HepG2 (cell line): ENCODE data around the gene FGF1. TPM values are rescaled to one million over a fixed set of nuclear protein-coding genes. Genes with fewer than 3 reads are reported as not detected.

Experiments used
- ATAC-seq: fragments of 200-7000 bp; cut with Tn5 transposase; 3 replicates; pipeline ENCODE4 v1.9.1; 2020; ENCODE audit warnings: mild to moderate bottlenecking, moderate library complexity
- BruUV-seq: library from RNA; stranded (reverse); fragments of 400-500 nt; replicated peaks from 2 replicates; lab custom pipeline; 2021; lab: Mats Ljungman, UMichigan
- CTCF ChIA-PET: fragments of 300-600 bp; formaldehyde crosslinking; extraction: SDS; loops from one replicate; lab custom pipeline; 2021; ENCODE audit warnings: low total read pairs, inconsistent platforms, low intra/inter-chr PET ratio; lab: Yijun Ruan, JAX
- POLR2A ChIA-PET: fragments of 350-600 bp; sonication (Branson Sonifier 250); formaldehyde crosslinking; loops from one replicate; lab custom pipeline; 2020; ENCODE audit warnings: antibody characterized with exemption, inconsistent platforms; lab: Yijun Ruan, JAX
- DNase-seq: peaks from one replicate; pipeline ENCODE4 v3.0.0-alpha.2; 2015; ENCODE audit warnings: low spot score
- FAIRE-seq: peaks from 3 replicates; lab custom pipeline; 2011; peaks lifted over from hg19 to GRCh38; lab: Jason Lieb, UNC
- H2AFZ ChIP-seq: one replicate; pipeline ENCODE4 v1.6.1; 2011; ENCODE audit warnings: low read length, inconsistent platforms
- H3K27ac ChIP-seq: fragments of 300-600 bp; 3 replicates; pipeline ENCODE4 v1.8.0; 2011; ENCODE audit warnings: mixed run types, mild to moderate bottlenecking, mixed read lengths, low read length, inconsistent platforms; ENCODE audit not compliant: insufficient read depth; ENCODE audit errors: extremely low read length
- H3K27me3 ChIP-seq, 2 experiments: fragments of 200-600 bp in 1 of 2; 2 replicates in 1 of 2; 3 replicates in 1 of 2; pipeline versions ENCODE4 v1.6.0 to v1.8.0; 2011; ENCODE audit warnings: low read length in 2 of 2, mild to moderate bottlenecking in 2 of 2, moderate library complexity in 2 of 2, inconsistent platforms in 1 of 2; ENCODE audit not compliant: insufficient read depth in 2 of 2, control insufficient read depth in 1 of 2
- H3K36me3 ChIP-seq, 2 experiments: fragments of 200-600 bp in 1 of 2; replicated peaks in 1 of 2; 2 replicates in 1 of 2; 3 replicates in 1 of 2; pipeline versions ENCODE4 v1.5.1 to v1.8.0; 2011; ENCODE audit warnings: low read length in 2 of 2, inconsistent platforms in 1 of 2; ENCODE audit not compliant: insufficient read depth in 2 of 2, control insufficient read depth in 1 of 2
- H3K4me1 ChIP-seq: 2 replicates; pipeline ENCODE4 v1.5.1; 2012; ENCODE audit warnings: low read length, inconsistent platforms; ENCODE audit not compliant: insufficient read depth
- H3K4me2 ChIP-seq: 2 replicates; pipeline ENCODE4 v1.6.0; 2011; ENCODE audit warnings: low read depth, low read length, inconsistent platforms
- H3K4me3 ChIP-seq, 3 experiments: fragments of 200-600 bp in 1 of 3; sonication (generic), shearing (Covaris generic) in 1 of 3; replicated peaks in 1 of 3; 2 replicates each; pipeline ENCODE4 v1.5.1; 2011 to 2016; ENCODE audit warnings: low read length in 3 of 3, inconsistent platforms in 2 of 3, low read depth in 2 of 3, mild to moderate bottlenecking in 2 of 3, control low read depth in 1 of 3, mixed read lengths in 1 of 3; ENCODE audit not compliant: insufficient read depth in 1 of 3
- H3K79me2 ChIP-seq: one replicate; pipeline ENCODE4 v1.6.1; 2011; ENCODE audit warnings: low read length, inconsistent platforms; ENCODE audit not compliant: insufficient read depth
- H3K9ac ChIP-seq: 2 replicates; pipeline ENCODE4 v1.6.0; 2011; ENCODE audit warnings: mild to moderate bottlenecking, low read depth, low read length, inconsistent platforms; ENCODE audit not compliant: insufficient read depth
- H3K9me3 ChIP-seq: 2 replicates; pipeline ENCODE4 v1.5.1; 2012; ENCODE audit warnings: mild to moderate bottlenecking, low read length
- H4K20me1 ChIP-seq: 2 replicates; pipeline ENCODE4 v1.6.0; 2011; ENCODE audit warnings: inconsistent platforms, mild to moderate bottlenecking, low read length, moderate library complexity; ENCODE audit not compliant: insufficient read depth
- CENPBD1 ChIP-seq: sonication (generic); formaldehyde crosslinking; IDR thresholded peaks from 2 replicates; pipeline ENCODE4 v1.8.0; 2022; ENCODE audit warnings: missing genetic modification reagents, low read depth, mild to moderate bottlenecking, borderline replicate concordance
- CSRNP1 ChIP-seq: sonication (generic); formaldehyde crosslinking; IDR thresholded peaks from 2 replicates; pipeline ENCODE4 v1.8.1; 2023; ENCODE audit warnings: mild to moderate bottlenecking, missing genetic modification reagents
- EP300 ChIP-seq, 3 experiments: sonication (generic) in 1 of 3; formaldehyde crosslinking in 1 of 3; IDR thresholded peaks; 2 replicates each; pipeline versions ENCODE4 v1.5.1 to v1.6.1; 2011 to 2020; ENCODE audit warnings: low read depth in 2 of 3, low read length in 2 of 3, borderline replicate concordance in 1 of 3, improper control_type of control experiment in 1 of 3, mild to moderate bottlenecking in 1 of 3, missing genetic modification reagents in 1 of 3, moderate library complexity in 1 of 3
- HNF1A ChIP-seq, 2 experiments: sonication (generic) in 1 of 2; formaldehyde crosslinking in 1 of 2; IDR thresholded peaks; 2 replicates each; pipeline versions ENCODE4 v1.4.0 to v1.6.1; 2016 to 2020; ENCODE audit warnings: borderline replicate concordance in 1 of 2, low read depth in 1 of 2, mild to moderate bottlenecking in 1 of 2, missing genetic modification reagents in 1 of 2
- RERE ChIP-seq: IDR thresholded peaks from 2 replicates; pipeline ENCODE4 v1.6.1; 2016; ENCODE audit warnings: low read depth, missing genetic modification reagents, missing compliant biosample characterization
- RFX5 ChIP-seq: IDR thresholded peaks from 2 replicates; pipeline ENCODE4 v1.6.1; 2011; ENCODE audit warnings: low read depth, low read length, improper control_type of control experiment
- SIN3A ChIP-seq: IDR thresholded peaks from 2 replicates; pipeline ENCODE4 v1.6.1; 2011; ENCODE audit warnings: low read depth, mild to moderate bottlenecking, control low read depth, low read length, borderline replicate concordance
- ZNF317 ChIP-seq: sonication (generic); formaldehyde crosslinking; IDR thresholded peaks from 2 replicates; pipeline ENCODE4 v1.5.0; 2020; ENCODE audit warnings: mild to moderate bottlenecking, missing genetic modification reagents
- WGBS: methylation state at CpG from one replicate; pipeline ENCODE4 v1.1.6; 2017; ENCODE audit warnings: low lambda C conversion rate; 5-methylcytosine and 5-hydroxymethylcytosine counted together
- in situ Hi-C: cut with HindIII; loops from 2 replicates; pipeline ENCODE4 v1.10.0; 2017; ENCODE audit warnings: low pct_unique_long_range_greater_than_20kb; ENCODE audit not compliant: extremely low pct_ligation_motif_present
- intact Hi-C: fragments of 100-400 bp; cut with micrococcal nuclease; formaldehyde crosslinking; loops from one replicate; pipeline ENCODE4 v1.10.0; 2022; ENCODE audit not compliant: unreplicated experiment
- polyA plus RNA-seq, 8 experiments: library from polyadenylated mRNA; depleted of rRNA in 3 of 8; stranded (reverse) in 7 of 8; unstranded in 1 of 8; fragments of >200 nt; fragmentation: Illumina TruSeq in 4 of 8; extraction: Trizol in 4 of 8; gene quantifications; 2 replicates each; pipeline versions ENCODE4 v1.2.1 to v1.2.3, GENCODE V29; 2011 to 2016; ENCODE audit warnings: low read depth in 4 of 8, missing spikeins in 1 of 8, mixed read lengths in 1 of 8; ENCODE audit not compliant: insufficient read depth in 1 of 8
- total RNA-seq, 5 experiments: library from RNA; depleted of rRNA; stranded (reverse); fragments of >200 nt; fragmentation: Illumina TruSeq; extraction: Trizol; gene quantifications; 2 replicates each; pipeline ENCODE4 v1.2.3, GENCODE V29; 2016; ENCODE audit warnings: low read depth in 1 of 5

FGF1 gene
- total and polyA plus RNA-seq, 2 of the 13 experiments (the other 11 are each of a cell fraction or from before 2014, with no cell fraction given): not detected

GRCh38 chr5:142589720-142590119 is 96.2 kb downstream of the FGF1 start:
- no peaks in the 10 kb centered on the region for H3K79me2 ChIP-seq
- H3K27ac ChIP-seq: no peak overlapping the region
- H3K9me3 ChIP-seq: no peaks in the 10 kb centered on the region
- no peaks in the 10 kb centered on the region for H3K36me3 ChIP-seq
- ChIA-PET POLR2A (no interaction called here), CTCF (no interaction called here)
- H3K4me1 ChIP-seq: no peaks in the 10 kb centered on the region
- H4K20me1 ChIP-seq: no peaks in the 10 kb centered on the region
- H3K27me3 ChIP-seq: no peaks in the 10 kb centered on the region
- in situ Hi-C loops: no loop called here
- no peak for DNase-seq
- no peak overlapping the region for H2AFZ ChIP-seq
- BruUV-seq: no TSS peak
- no peak overlapping the region for H3K4me3 ChIP-seq
- H3K9ac ChIP-seq: no peak overlapping the region
- WGBS: 75% methylated on average over 1 of the region's 1 CpG
- H3K4me2 ChIP-seq: no peak overlapping the region
- no peak for ATAC-seq
- intact Hi-C loops: no loop called here
- no peak for FAIRE-seq
- TF ChIP-seq HNF1A (IDR thresholded peaks at IDR 0.05; ENCODE audit: low read depth) (no peak), HNF1A (CRISPR knock-in tag; IDR thresholded peaks at IDR 0.05; ENCODE audit: borderline replicate concordance) (no peak), EP300 (IDR thresholded peaks at IDR 0.05; ENCODE audit: low read depth in 2 of 2, low read length in 2 of 2) (no peak), EP300 (CRISPR knock-in tag; IDR thresholded peaks at IDR 0.05; ENCODE audit: borderline replicate concordance) (no peak), RFX5 (no peak), SIN3A (no peak), CSRNP1 (CRISPR knock-in tag) (no peak), ZNF317 (no peak), RERE (no peak), CENPBD1 (CRISPR knock-in tag) (no peak)
